Caco-2 (cell line): ENCODE data around the gene CLEC4G. TPM values are rescaled to one million over a fixed set of nuclear protein-coding genes. Genes with fewer than 3 reads are reported as not detected.

Experiments
- BruUV-seq: library from RNA; stranded (reverse); fragments of 400-500 nt; replicated peaks from 2 replicates; lab custom pipeline; 2021; lab: Mats Ljungman, UMichigan
- CTCF ChIA-PET: fragments of 300-600 bp; sonication (Branson Sonifier 250); formaldehyde crosslinking; loops from one replicate; lab custom pipeline; 2022; ENCODE audit warnings: antibody characterized with exemption; lab: Charles Lee
- POLR2A ChIA-PET: fragments of 300-600 bp; sonication (Branson Sonifier 250); formaldehyde crosslinking; loops from one replicate; lab custom pipeline; 2022; ENCODE audit warnings: antibody characterized with exemption; lab: Charles Lee
- DNase-seq, 2 experiments: peaks; one replicate each; pipeline versions ENCODE4 v3.0.0 to v3.0.0-alpha.2; 2020 to 2022
- H3K27me3 ChIP-seq: replicated peaks from 2 replicates; pipeline ENCODE4 v1.6.0; 2011; ENCODE audit warnings: low read length; ENCODE audit not compliant: control insufficient read depth, insufficient read depth
- H3K36me3 ChIP-seq: 2 replicates; pipeline ENCODE4 v1.5.1; 2011; ENCODE audit warnings: low read length; ENCODE audit not compliant: control insufficient read depth, insufficient read depth
- H3K4me1 ChIP-seq: fragments of 250-450 bp; sonication (Bioruptor Pico); 2 replicates; pipeline ENCODE4 v1.5.1; 2020; ENCODE audit warnings: mild to moderate bottlenecking
- H3K4me3 ChIP-seq: 2 replicates; pipeline ENCODE4 v1.5.1; 2011; ENCODE audit warnings: low read depth, mild to moderate bottlenecking, control low read depth, low read length
- H3K9me3 ChIP-seq: fragments of 250-450 bp; sonication (Bioruptor Pico); 2 replicates; pipeline ENCODE4 v1.5.1; 2020; ENCODE audit warnings: mild to moderate bottlenecking, moderate library complexity
- H3K27ac Mint-ChIP-seq: one replicate; pipeline ENCODE4 v1.8.0; 2022; ENCODE audit warnings: mixed read lengths; ENCODE audit not compliant: unreplicated experiment
- H3K27me3 Mint-ChIP-seq: one replicate; pipeline ENCODE4 v1.8.0; 2022; ENCODE audit warnings: mixed read lengths; ENCODE audit not compliant: insufficient read depth, unreplicated experiment
- H3K36me3 Mint-ChIP-seq: one replicate; pipeline ENCODE4 v1.8.0; 2022; ENCODE audit warnings: mild to moderate bottlenecking, mixed read lengths; ENCODE audit not compliant: insufficient read depth, unreplicated experiment
- H3K4me1 Mint-ChIP-seq: one replicate; pipeline ENCODE4 v1.8.0; 2022; ENCODE audit warnings: low read depth, mixed read lengths; ENCODE audit not compliant: unreplicated experiment
- H3K4me3 Mint-ChIP-seq: one replicate; pipeline ENCODE4 v1.8.0; 2022; ENCODE audit warnings: mild to moderate bottlenecking, moderate library complexity, mixed read lengths; ENCODE audit not compliant: unreplicated experiment
- H3K9me3 Mint-ChIP-seq: one replicate; pipeline ENCODE4 v1.8.0; 2022; ENCODE audit warnings: mixed read lengths; ENCODE audit not compliant: unreplicated experiment
- intact Hi-C: fragments of 100-400 bp; cut with micrococcal nuclease; formaldehyde crosslinking; loops from one replicate; pipeline ENCODE4 v1.10.0; 2022; ENCODE audit not compliant: unreplicated experiment
- total RNA-seq: library from RNA; stranded (reverse); gene quantifications from 2 replicates; pipeline ENCODE4 v1.2.3, GENCODE V29; 2022
- TF ChIP-seq, protein P1 (sequence below), 2 experiments: fragments of 200-600 bp in 1 of 2; IDR thresholded peaks; 1 replicate in 1 of 2; 2 replicates in 1 of 2; pipeline versions ENCODE4 v1.5.1 to v1.8.0; 2011 to 2022; ENCODE audit warnings: antibody characterized with exemption in 1 of 2, control low read depth in 1 of 2, inconsistent platforms in 1 of 2, low read depth in 1 of 2, low read length in 1 of 2, mild to moderate bottlenecking in 1 of 2, moderate library complexity in 1 of 2; ENCODE audit not compliant: insufficient read depth in 1 of 2, severe bottlenecking in 1 of 2, unreplicated experiment in 1 of 2

CLEC4G gene
- total RNA-seq, 1 experiment from 2014 or later, result not detected

GRCh38 chr19:7706188-7706954, 25.5 kb downstream of the CLEC4G start:
- Mint-ChIP-seq H3K4me3 (no peak overlapping the region), H3K27me3 (no peaks in the 10 kb centered on the region), H3K27ac (no peak overlapping the region), H3K9me3 (no peaks in the 10 kb centered on the region), H3K4me1 (no peaks in the 10 kb centered on the region), H3K36me3 (no peaks in the 10 kb centered on the region)
- intact Hi-C loops, result no loop called here
- Histone ChIP-seq H3K36me3 (no peaks in the 10 kb centered on the region), H3K9me3 (no peaks in the 10 kb centered on the region), H3K4me3 (no peak overlapping the region), H3K27me3 (no peaks in the 10 kb centered on the region), H3K4me1 (no peaks in the 10 kb centered on the region)
- ChIA-PET POLR2A (no interaction called here), CTCF (no interaction called here)
- TF ChIP-seq, protein P1, sequence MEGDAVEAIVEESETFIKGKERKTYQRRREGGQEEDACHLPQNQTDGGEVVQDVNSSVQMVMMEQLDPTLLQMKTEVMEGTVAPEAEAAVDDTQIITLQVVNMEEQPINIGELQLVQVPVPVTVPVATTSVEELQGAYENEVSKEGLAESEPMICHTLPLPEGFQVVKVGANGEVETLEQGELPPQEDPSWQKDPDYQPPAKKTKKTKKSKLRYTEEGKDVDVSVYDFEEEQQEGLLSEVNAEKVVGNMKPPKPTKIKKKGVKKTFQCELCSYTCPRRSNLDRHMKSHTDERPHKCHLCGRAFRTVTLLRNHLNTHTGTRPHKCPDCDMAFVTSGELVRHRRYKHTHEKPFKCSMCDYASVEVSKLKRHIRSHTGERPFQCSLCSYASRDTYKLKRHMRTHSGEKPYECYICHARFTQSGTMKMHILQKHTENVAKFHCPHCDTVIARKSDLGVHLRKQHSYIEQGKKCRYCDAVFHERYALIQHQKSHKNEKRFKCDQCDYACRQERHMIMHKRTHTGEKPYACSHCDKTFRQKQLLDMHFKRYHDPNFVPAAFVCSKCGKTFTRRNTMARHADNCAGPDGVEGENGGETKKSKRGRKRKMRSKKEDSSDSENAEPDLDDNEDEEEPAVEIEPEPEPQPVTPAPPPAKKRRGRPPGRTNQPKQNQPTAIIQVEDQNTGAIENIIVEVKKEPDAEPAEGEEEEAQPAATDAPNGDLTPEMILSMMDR (IDR thresholded peaks at IDR 0.05; ENCODE audit: insufficient read depth in 1 of 2, low read depth in 1 of 2, low read length in 1 of 2, severe bottlenecking in 1 of 2, unreplicated experiment in 1 of 2), result no peak
- DNase-seq, result no peak
- BruUV-seq, result no TSS peak

DNA sequence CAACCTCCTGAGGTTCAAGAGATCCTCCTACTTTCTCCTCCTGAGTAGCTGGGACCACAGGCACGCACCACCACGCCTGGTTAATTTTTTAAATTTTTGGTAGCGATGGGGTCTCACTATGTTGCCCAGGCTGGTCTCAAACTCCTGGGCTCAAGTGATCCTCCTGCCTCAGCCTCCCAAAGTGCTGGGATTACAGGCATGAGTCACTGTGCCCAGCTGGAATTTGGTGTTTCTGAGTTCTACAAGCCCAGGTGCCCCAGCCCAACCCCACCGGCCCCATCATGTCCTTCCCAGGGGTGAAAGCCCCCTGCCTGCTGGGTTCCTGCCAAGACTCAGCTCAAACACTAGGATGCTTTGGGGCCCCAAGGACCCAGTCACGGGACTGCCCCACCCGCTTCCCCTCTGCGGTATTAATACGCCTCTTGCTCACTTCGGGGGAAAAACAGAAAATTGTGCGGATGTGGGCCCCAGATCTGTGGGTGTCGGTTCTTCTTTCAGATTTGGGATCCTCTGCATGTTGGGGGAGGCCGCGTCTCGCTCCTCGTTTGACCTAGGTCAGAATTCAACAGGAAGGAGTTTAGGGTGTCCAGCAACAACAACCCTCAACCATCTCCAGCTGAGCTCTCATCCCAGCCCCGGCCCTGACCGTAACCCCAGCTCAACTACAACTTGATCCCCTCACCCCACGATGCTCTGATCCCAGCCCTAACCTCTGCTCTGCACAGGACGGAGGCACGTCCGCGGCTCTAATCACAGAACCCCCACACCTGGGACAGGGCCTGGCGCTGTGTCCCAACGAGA, 26.3 kb downstream of the CLEC4G start:
- no peak for DNase-seq
- Mint-ChIP-seq H3K4me3 (no peak overlapping the region), H3K27me3 (no peaks in the 10 kb centered on the region), H3K36me3 (no peaks in the 10 kb centered on the region), H3K27ac (no peak overlapping the region), H3K9me3 (no peaks in the 10 kb centered on the region), H3K4me1 (no peaks in the 10 kb centered on the region)
- BruUV-seq, result no TSS peak
- POLR2A ChIA-PET, result no interaction called here
- no peaks in the 10 kb centered on the region for H3K27me3 ChIP-seq
- H3K36me3 ChIP-seq, result no peaks in the 10 kb centered on the region
- TF ChIP-seq, protein P1 (IDR thresholded peaks at IDR 0.05; ENCODE audit: insufficient read depth in 1 of 2, low read depth in 1 of 2, low read length in 1 of 2, severe bottlenecking in 1 of 2, unreplicated experiment in 1 of 2), result no peak
- intact Hi-C loops, result no loop called here
- CTCF ChIA-PET, result no interaction called here
- H3K4me1 ChIP-seq, result no peaks in the 10 kb centered on the region
- no peak overlapping the region for H3K4me3 ChIP-seq
- no peaks in the 10 kb centered on the region for H3K9me3 ChIP-seq

GRCh38 chr19:7704280-7705060, 27.4 kb downstream of the CLEC4G start:
- Mint-ChIP-seq H3K4me1 (no peaks in the 10 kb centered on the region), H3K4me3 (no peak overlapping the region), H3K36me3 (no peaks in the 10 kb centered on the region), H3K9me3 (no peaks in the 10 kb centered on the region), H3K27ac (no peak overlapping the region), H3K27me3 (no peaks in the 10 kb centered on the region)
- no peaks in the 10 kb centered on the region for H3K9me3 ChIP-seq
- no peak overlapping the region for H3K4me3 ChIP-seq
- H3K4me1 ChIP-seq, result no peaks in the 10 kb centered on the region
- no peak for DNase-seq
- no peaks in the 10 kb centered on the region for H3K36me3 ChIP-seq
- ChIA-PET POLR2A (no interaction called here), CTCF (no interaction called here)
- TF ChIP-seq, protein P1 (IDR thresholded peaks at IDR 0.05; ENCODE audit: insufficient read depth in 1 of 2, low read depth in 1 of 2, low read length in 1 of 2, severe bottlenecking in 1 of 2, unreplicated experiment in 1 of 2), result no peak
- no peaks in the 10 kb centered on the region for H3K27me3 ChIP-seq
- intact Hi-C loops, result no loop called here
- no TSS peak for BruUV-seq
